ENCODE results near the gene RAP1GAP2.

RAP1GAP2 gene

DNA sequence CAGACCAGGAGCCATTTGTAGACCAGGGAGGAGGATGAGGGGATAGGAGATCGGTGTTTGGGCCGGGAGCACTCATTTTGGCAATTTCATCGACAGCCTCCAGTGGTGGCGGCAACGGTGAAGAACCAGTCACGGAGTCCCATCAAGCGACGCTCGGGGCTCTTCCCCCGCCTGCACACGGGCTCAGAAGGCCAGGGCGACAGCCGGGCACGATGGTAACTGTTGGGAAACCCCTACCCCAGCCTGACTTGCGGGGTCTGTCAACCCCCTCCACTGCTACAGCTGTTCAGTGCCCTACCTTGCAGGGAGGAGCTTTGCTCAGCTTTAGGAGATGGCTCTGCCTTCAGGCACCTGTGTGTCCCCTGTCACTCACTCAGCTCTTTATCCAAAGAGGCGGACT is 224.1 kb downstream of the RAP1GAP2 start:
- TF ChIP-seq, protein P1, sequence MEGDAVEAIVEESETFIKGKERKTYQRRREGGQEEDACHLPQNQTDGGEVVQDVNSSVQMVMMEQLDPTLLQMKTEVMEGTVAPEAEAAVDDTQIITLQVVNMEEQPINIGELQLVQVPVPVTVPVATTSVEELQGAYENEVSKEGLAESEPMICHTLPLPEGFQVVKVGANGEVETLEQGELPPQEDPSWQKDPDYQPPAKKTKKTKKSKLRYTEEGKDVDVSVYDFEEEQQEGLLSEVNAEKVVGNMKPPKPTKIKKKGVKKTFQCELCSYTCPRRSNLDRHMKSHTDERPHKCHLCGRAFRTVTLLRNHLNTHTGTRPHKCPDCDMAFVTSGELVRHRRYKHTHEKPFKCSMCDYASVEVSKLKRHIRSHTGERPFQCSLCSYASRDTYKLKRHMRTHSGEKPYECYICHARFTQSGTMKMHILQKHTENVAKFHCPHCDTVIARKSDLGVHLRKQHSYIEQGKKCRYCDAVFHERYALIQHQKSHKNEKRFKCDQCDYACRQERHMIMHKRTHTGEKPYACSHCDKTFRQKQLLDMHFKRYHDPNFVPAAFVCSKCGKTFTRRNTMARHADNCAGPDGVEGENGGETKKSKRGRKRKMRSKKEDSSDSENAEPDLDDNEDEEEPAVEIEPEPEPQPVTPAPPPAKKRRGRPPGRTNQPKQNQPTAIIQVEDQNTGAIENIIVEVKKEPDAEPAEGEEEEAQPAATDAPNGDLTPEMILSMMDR (IDR thresholded peaks at IDR 0.05; ENCODE audit: borderline replicate concordance, control extremely low read depth, extremely low read depth, insufficient read depth, missing control alignments) = no peak
- in situ Hi-C loops (cut with MboI; ENCODE audit: low sequenced_read_pairs, unreplicated experiment) = no loop called here

DNA sequence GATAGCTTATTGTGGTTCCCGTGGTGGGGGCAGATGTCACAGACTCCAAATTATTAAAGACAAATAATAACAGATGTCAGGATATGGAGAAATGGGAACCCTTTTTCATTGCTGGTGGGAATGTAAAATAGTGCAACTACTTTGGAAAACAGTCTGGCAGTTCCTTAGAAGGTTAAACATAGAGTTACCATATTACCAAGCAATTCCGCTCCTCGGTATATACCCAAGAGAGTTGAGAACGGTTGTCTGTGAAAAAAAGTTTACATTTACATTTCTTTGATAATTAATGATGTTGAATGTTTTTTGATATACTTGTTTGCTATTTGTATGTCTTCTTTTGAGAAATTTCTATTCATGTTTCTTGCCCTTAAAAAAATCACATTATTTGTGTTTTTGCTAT is 226.0 kb downstream of the RAP1GAP2 start:
- in situ Hi-C loops (cut with MboI; ENCODE audit: low sequenced_read_pairs, unreplicated experiment) = no loop called here
- TF ChIP-seq, protein P1 (IDR thresholded peaks at IDR 0.05; ENCODE audit: borderline replicate concordance, control extremely low read depth, extremely low read depth, insufficient read depth, missing control alignments) = no peak
- DNase-seq (ENCODE audit: low spot score) = no peak

More for the DNA sequence above, 224.1 kb downstream of the RAP1GAP2 start:
- no peak for DNase-seq (ENCODE audit: low spot score)

GRCh38 chr17:3024346-3024745 is 228.1 kb downstream of the RAP1GAP2 start:
- DNase-seq (ENCODE audit: low spot score) = no peak
- TF ChIP-seq, protein P1 (IDR thresholded peaks at IDR 0.05; ENCODE audit: borderline replicate concordance, control extremely low read depth, extremely low read depth, insufficient read depth, missing control alignments) = no peak
- in situ Hi-C loops (cut with MboI; ENCODE audit: low sequenced_read_pairs, unreplicated experiment) = no loop called here

DNA sequence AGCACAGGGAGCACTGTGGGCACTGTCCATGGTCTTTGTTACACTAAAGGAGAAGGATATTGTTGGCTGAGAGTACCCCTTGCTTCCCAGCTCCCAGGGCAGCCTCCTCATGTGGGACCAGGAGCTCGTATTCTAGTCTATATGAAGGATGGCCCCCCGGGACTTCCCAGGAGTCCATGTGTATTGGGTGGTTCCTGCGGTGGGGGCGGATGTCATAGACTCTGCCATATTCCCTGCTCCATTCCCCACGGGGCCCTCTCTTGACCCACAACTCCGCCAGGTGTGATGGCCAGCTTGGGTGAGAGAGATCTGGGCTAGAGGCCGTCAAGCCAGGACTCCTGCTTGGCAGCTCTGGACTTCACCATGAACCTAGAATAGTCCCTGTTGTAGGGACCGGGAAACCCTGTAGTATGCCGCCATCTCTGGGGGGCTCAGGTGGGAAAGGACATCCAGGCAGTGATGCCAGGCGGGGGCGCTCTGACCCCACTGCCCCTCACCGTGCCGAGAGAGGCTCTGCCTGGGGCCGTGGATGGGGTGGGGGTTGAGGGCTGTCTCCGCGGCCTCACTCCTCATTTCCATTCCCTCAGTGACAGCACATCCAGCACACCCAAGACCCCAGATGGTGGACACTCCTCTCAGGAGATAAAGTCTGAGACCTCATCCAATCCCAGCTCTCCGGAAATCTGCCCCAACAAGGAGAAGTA is 229.3 kb downstream of the RAP1GAP2 start:
- in situ Hi-C loops (cut with MboI; ENCODE audit: low sequenced_read_pairs, unreplicated experiment) = loop anchor here (25.0 kb wide), 1 partner anchor 612 kb away; the partner anchor contains the start of genes CTNS and SHPK
- TF ChIP-seq, protein P1 (IDR thresholded peaks at IDR 0.05; ENCODE audit: borderline replicate concordance, control extremely low read depth, extremely low read depth, insufficient read depth, missing control alignments) = no peak
- no peak for DNase-seq (ENCODE audit: low spot score)

GRCh38 chr17:3026125-3026855 is 230.1 kb downstream of the RAP1GAP2 start:
- TF ChIP-seq, protein P1 (IDR thresholded peaks at IDR 0.05; ENCODE audit: borderline replicate concordance, control extremely low read depth, extremely low read depth, insufficient read depth, missing control alignments) = no peak
- no peak for DNase-seq (ENCODE audit: low spot score)
- in situ Hi-C loops (cut with MboI; ENCODE audit: low sequenced_read_pairs, unreplicated experiment) = loop anchor here (25.0 kb wide), 1 partner anchor 611 kb away; the partner anchor contains the start of genes CTNS and SHPK

DNA sequence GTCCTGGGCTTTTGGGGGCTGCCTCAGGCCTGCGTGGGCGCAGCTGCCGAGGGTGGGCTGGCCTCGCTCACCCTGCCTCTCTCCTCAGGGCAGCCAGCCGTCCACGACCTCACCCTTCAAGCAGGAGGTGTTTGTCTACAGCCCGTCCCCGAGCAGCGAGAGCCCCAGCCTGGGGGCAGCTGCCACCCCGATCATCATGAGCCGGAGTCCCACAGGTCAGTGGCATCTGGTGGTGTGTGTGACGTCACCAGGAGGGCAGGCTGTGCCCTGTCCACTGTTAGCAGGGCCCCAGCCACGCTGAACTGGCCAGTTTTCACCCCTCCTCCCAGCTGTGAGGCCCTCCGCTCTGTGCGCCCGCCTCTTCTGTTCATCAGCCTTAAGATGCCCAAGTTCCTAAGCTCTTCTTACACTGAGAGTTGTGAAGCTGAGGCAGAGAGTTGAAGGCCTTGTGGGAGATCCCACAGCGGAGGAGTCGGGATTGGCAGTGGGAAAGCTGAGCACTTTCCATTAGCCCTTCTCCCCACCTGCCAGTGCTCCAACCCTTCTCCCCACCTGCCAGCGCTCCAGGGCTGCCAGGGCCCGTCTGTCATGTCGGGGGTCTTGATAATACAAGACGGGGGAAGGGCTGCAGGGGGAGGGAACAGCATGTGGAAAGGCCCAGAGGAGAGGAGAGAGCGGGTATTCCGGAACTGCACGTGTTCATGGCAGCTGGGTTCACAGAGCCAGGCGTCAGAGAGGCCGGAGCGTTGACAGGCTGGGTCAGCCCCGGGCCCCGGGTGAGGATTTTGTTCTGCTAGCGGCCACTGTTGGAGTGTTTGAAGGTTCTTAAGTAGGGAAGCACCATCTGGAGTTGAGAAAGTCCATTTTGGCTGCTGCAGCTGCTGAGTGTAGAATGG is 230.9 kb downstream of the RAP1GAP2 start:
- TF ChIP-seq, protein P1 (IDR thresholded peaks at IDR 0.05; ENCODE audit: borderline replicate concordance, control extremely low read depth, extremely low read depth, insufficient read depth, missing control alignments) = no peak
- in situ Hi-C loops (cut with MboI; ENCODE audit: low sequenced_read_pairs, unreplicated experiment) = loop anchor here (25.0 kb wide), 1 partner anchor 610 kb away; the partner anchor contains the start of genes CTNS and SHPK
- no peak for DNase-seq (ENCODE audit: low spot score)
